Panc1 (cell line): ENCODE data around the gene PTGR3. TPM values are rescaled to one million over a fixed set of nuclear protein-coding genes. Genes with fewer than 3 reads are reported as not detected.

Experiments
- ATAC-seq: fragments of 200-7000 bp; cut with Tn5 transposase; 2 replicates; pipeline ENCODE4 v1.9.1; 2020; ENCODE audit warnings: mild to moderate bottlenecking, moderate library complexity
- BruUV-seq: library from RNA; stranded (reverse); fragments of 400-500 nt; replicated peaks from 2 replicates; lab custom pipeline; 2021; lab: Mats Ljungman, UMichigan
- CTCF ChIA-PET: fragments of 300-600 bp; sonication (Branson Sonifier 250); formaldehyde crosslinking; loops from one replicate; lab custom pipeline; 2022; ENCODE audit warnings: antibody characterized with exemption; lab: Charles Lee
- POLR2A ChIA-PET: fragments of 300-600 bp; sonication (Branson Sonifier 250); formaldehyde crosslinking; loops from one replicate; lab custom pipeline; 2022; ENCODE audit warnings: antibody characterized with exemption; lab: Charles Lee
- DNase-seq: peaks from one replicate; pipeline ENCODE4 v3.0.0-alpha.2; 2010; ENCODE audit warnings: low read depth, low spot score
- H3K27ac ChIP-seq: 2 replicates; pipeline ENCODE4 v1.5.1; 2011; ENCODE audit warnings: mild to moderate bottlenecking, low read length, inconsistent platforms
- H3K27me3 ChIP-seq: fragments of 200-500 bp; sonication (Bioruptor generic); 2 replicates; pipeline ENCODE4 v1.6.0; 2014; ENCODE audit warnings: low read length, inconsistent platforms; ENCODE audit not compliant: control insufficient read depth, insufficient read depth
- H3K36me3 ChIP-seq: fragments of 200-500 bp; sonication (Bioruptor generic); 2 replicates; pipeline ENCODE4 v1.5.1; 2014; ENCODE audit warnings: inconsistent platforms, mild to moderate bottlenecking, low read length, moderate library complexity; ENCODE audit not compliant: control insufficient read depth, insufficient read depth
- H3K4me1 ChIP-seq: 2 replicates; pipeline ENCODE4 v1.5.1; 2011; ENCODE audit warnings: inconsistent platforms, mild to moderate bottlenecking, low read length, moderate library complexity; ENCODE audit not compliant: control insufficient read depth, insufficient read depth
- H3K4me3 ChIP-seq, 2 experiments: 2 replicates each; pipeline ENCODE4 v1.5.1; 2011 to 2012; ENCODE audit warnings: low read depth in 2 of 2, low read length in 2 of 2, mild to moderate bottlenecking in 2 of 2, inconsistent platforms in 1 of 2, moderate library complexity in 1 of 2
- H3K9me3 ChIP-seq: fragments of 200-500 bp; sonication (Bioruptor generic); 2 replicates; pipeline ENCODE4 v1.5.1; 2014; ENCODE audit warnings: low read depth, mild to moderate bottlenecking, inconsistent platforms, low read length, moderate library complexity; ENCODE audit not compliant: control insufficient read depth, insufficient read depth
- POLR2AphosphoS5 ChIP-seq: IDR thresholded peaks from 2 replicates; pipeline ENCODE4 v1.6.1; 2012; ENCODE audit warnings: mild to moderate bottlenecking, low read depth, low read length, moderate library complexity
- SIN3A ChIP-seq: IDR thresholded peaks from 2 replicates; pipeline ENCODE4 v1.6.1; 2012; ENCODE audit warnings: low read depth, mild to moderate bottlenecking, low read length, moderate library complexity, borderline replicate concordance; ENCODE audit not compliant: insufficient read depth
- TCF7L2 ChIP-seq: IDR thresholded peaks from 2 replicates; pipeline ENCODE4 v1.6.1; 2011; ENCODE audit warnings: mild to moderate bottlenecking, low read depth, low read length, inconsistent platforms
- in situ Hi-C: cut with HindIII; loops from 2 replicates; pipeline ENCODE4 v1.10.0; 2016; ENCODE audit warnings: low sequenced_read_pairs, low pct_unique_long_range_greater_than_20kb
- intact Hi-C: fragments of 100-400 bp; cut with micrococcal nuclease; formaldehyde crosslinking; loops from one replicate; pipeline ENCODE4 v1.10.0; 2022; ENCODE audit not compliant: unreplicated experiment
- total RNA-seq: library from RNA; stranded (reverse); gene quantifications from one replicate; pipeline ENCODE4 v1.2.1, GENCODE V29; 2021; ENCODE audit not compliant: unreplicated experiment
- TF ChIP-seq, protein P1 (sequence below), 2 experiments: IDR thresholded peaks; 2 replicates each; pipeline ENCODE4 v1.6.1; 2011 to 2012; ENCODE audit warnings: low read depth in 2 of 2, control low read depth in 1 of 2, low read length in 1 of 2, mild to moderate bottlenecking in 1 of 2, moderate library complexity in 1 of 2; ENCODE audit not compliant: insufficient read depth in 1 of 2
- TF ChIP-seq, protein P2 (sequence below): fragments of 450-650 bp; IDR thresholded peaks from 2 replicates; pipeline ENCODE4 v1.5.1; 2017; ENCODE audit warnings: mild to moderate bottlenecking

The PTGR3 gene
- total RNA-seq, 1 experiment from 2014 or later, result 45.0 TPM

DNA sequence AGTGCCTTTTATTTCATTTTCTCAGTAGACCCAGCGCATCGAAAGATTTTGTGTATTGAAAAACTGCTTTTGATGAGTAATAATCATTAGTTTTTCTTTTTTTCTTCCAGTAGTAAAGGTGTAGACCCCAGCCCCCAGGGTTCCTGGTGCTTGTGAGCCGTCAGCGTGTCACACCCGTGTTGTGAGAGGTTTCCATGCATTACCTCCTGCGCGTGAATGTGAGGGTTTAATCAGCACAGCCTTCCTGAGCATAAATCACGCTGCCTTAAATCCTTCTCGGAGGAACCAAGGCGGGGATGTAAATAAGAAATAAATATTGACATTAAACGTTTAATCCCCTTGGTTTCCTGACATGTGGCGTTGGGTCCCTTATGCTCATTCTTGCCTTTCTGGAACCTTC lies 26.0 kb upstream of the PTGR3 start:
- TF ChIP-seq POLR2AphosphoS5 (no peak), SIN3A (no peak), TCF7L2 (no peak)
- TF ChIP-seq, protein P1, sequence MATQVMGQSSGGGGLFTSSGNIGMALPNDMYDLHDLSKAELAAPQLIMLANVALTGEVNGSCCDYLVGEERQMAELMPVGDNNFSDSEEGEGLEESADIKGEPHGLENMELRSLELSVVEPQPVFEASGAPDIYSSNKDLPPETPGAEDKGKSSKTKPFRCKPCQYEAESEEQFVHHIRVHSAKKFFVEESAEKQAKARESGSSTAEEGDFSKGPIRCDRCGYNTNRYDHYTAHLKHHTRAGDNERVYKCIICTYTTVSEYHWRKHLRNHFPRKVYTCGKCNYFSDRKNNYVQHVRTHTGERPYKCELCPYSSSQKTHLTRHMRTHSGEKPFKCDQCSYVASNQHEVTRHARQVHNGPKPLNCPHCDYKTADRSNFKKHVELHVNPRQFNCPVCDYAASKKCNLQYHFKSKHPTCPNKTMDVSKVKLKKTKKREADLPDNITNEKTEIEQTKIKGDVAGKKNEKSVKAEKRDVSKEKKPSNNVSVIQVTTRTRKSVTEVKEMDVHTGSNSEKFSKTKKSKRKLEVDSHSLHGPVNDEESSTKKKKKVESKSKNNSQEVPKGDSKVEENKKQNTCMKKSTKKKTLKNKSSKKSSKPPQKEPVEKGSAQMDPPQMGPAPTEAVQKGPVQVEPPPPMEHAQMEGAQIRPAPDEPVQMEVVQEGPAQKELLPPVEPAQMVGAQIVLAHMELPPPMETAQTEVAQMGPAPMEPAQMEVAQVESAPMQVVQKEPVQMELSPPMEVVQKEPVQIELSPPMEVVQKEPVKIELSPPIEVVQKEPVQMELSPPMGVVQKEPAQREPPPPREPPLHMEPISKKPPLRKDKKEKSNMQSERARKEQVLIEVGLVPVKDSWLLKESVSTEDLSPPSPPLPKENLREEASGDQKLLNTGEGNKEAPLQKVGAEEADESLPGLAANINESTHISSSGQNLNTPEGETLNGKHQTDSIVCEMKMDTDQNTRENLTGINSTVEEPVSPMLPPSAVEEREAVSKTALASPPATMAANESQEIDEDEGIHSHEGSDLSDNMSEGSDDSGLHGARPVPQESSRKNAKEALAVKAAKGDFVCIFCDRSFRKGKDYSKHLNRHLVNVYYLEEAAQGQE (IDR thresholded peaks at IDR 0.05; ENCODE audit: insufficient read depth in 1 of 2, low read depth in 2 of 2, low read length in 1 of 2), result no peak
- TF ChIP-seq, protein P2, sequence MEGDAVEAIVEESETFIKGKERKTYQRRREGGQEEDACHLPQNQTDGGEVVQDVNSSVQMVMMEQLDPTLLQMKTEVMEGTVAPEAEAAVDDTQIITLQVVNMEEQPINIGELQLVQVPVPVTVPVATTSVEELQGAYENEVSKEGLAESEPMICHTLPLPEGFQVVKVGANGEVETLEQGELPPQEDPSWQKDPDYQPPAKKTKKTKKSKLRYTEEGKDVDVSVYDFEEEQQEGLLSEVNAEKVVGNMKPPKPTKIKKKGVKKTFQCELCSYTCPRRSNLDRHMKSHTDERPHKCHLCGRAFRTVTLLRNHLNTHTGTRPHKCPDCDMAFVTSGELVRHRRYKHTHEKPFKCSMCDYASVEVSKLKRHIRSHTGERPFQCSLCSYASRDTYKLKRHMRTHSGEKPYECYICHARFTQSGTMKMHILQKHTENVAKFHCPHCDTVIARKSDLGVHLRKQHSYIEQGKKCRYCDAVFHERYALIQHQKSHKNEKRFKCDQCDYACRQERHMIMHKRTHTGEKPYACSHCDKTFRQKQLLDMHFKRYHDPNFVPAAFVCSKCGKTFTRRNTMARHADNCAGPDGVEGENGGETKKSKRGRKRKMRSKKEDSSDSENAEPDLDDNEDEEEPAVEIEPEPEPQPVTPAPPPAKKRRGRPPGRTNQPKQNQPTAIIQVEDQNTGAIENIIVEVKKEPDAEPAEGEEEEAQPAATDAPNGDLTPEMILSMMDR, result no peak
- no peak overlapping the region for H3K27ac ChIP-seq
- no peak overlapping the region for H3K4me3 ChIP-seq
- POLR2A ChIA-PET, result no interaction called here
- no peaks in the 10 kb centered on the region for H3K9me3 ChIP-seq
- DNase-seq, result no peak
- ATAC-seq, result no peak
- CTCF ChIA-PET, result no interaction called here
- H3K27me3 ChIP-seq, result no peaks in the 10 kb centered on the region
- BruUV-seq, result no TSS peak
- in situ Hi-C loops, result no loop called here
- no peaks in the 10 kb centered on the region for H3K4me1 ChIP-seq
- H3K36me3 ChIP-seq, result no peaks in the 10 kb centered on the region
- intact Hi-C loops, result no loop called here

DNA sequence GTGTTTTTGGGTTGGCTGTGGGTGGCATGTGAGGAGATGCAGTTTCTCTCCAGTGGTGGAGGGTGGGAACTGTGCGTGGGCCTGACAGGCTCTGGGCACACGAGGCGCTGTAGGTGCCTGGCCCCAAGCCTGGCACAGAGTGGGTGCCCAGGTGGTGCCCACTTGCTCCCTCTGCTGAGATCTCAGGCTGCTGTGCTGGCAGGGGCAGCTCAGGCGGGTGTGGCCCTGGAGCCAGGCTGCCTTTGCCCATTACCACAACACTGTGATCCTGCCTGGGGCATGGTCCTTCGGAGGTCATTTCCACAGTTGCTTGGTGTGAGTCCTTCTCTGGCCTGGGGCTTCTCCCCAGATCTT lies 22.1 kb upstream of the PTGR3 start:
- POLR2A ChIA-PET, result no interaction called here
- no TSS peak for BruUV-seq
- DNase-seq (no peak), ATAC-seq (0 out of 2 replicates have a peak, but pooled peaks have one; percentile 42)
- no peaks in the 10 kb centered on the region for H3K36me3 ChIP-seq
- CTCF ChIA-PET, result no interaction called here
- TF ChIP-seq TCF7L2 (no peak), SIN3A (no peak), POLR2AphosphoS5 (no peak)
- TF ChIP-seq, protein P1 (IDR thresholded peaks at IDR 0.05; ENCODE audit: insufficient read depth in 1 of 2, low read depth in 2 of 2, low read length in 1 of 2), result no peak
- TF ChIP-seq, protein P2, result no peak
- no peak overlapping the region for H3K4me3 ChIP-seq
- H3K4me1 ChIP-seq, result no peaks in the 10 kb centered on the region
- intact Hi-C loops (no loop called here), in situ Hi-C loops (no loop called here)
- no peak overlapping the region for H3K27ac ChIP-seq
- H3K27me3 ChIP-seq, result no peaks in the 10 kb centered on the region
- no peaks in the 10 kb centered on the region for H3K9me3 ChIP-seq
